Neural progenitor cell (in vitro differentiated cells): ENCODE results near the gene DPM3. TPM values are rescaled to one million over a fixed set of nuclear protein-coding genes. Genes with fewer than 3 reads are reported as not detected.

Experiments used
- DNase-seq: peaks from one replicate; pipeline ENCODE4 v3.0.0-alpha.2; 2016; ENCODE audit warnings: low spot score
- H2AFZ ChIP-seq: fragments of 200-600 bp; sonication (generic); replicated peaks from 2 replicates; pipeline ENCODE4 v1.6.1; 2016; ENCODE audit warnings: antibody characterized with exemption
- H3F3A ChIP-seq: fragments of 200-600 bp; sonication (generic); 2 replicates; pipeline ENCODE4 v1.6.1; 2016; ENCODE audit warnings: antibody characterized with exemption, low read depth
- H3K27ac ChIP-seq: fragments of 200-600 bp; sonication (generic); 2 replicates; pipeline ENCODE4 v1.5.1; 2016; ENCODE audit warnings: mild to moderate bottlenecking
- H3K27me3 ChIP-seq: fragments of 200-600 bp; sonication (generic); 2 replicates; pipeline ENCODE4 v1.6.1; 2016; ENCODE audit warnings: mild to moderate bottlenecking, moderate library complexity
- H3K36me3 ChIP-seq: fragments of 200-600 bp; sonication (generic); 2 replicates; pipeline ENCODE4 v1.5.1; 2016
- H3K4me1 ChIP-seq: fragments of 200-600 bp; sonication (generic); 2 replicates; pipeline ENCODE4 v1.6.1; 2016; ENCODE audit warnings: mixed run types
- H3K4me2 ChIP-seq: fragments of 200-600 bp; sonication (generic); 2 replicates; pipeline ENCODE4 v1.6.1; 2016
- H3K4me3 ChIP-seq: fragments of 200-600 bp; sonication (generic); 2 replicates; pipeline ENCODE4 v1.5.1; 2016
- H3K79me2 ChIP-seq: fragments of 200-600 bp; sonication (generic); 2 replicates; pipeline ENCODE4 v1.6.1; 2016; ENCODE audit warnings: low read depth
- H3K9ac ChIP-seq: fragments of 200-600 bp; sonication (generic); 2 replicates; pipeline ENCODE4 v1.6.1; 2016
- H3K9me3 ChIP-seq: fragments of 200-600 bp; sonication (generic); 2 replicates; pipeline ENCODE4 v1.5.1; 2016; ENCODE audit warnings: low read depth
- H4K20me1 ChIP-seq: fragments of 200-600 bp; sonication (generic); 2 replicates; pipeline ENCODE4 v1.6.1; 2016; ENCODE audit warnings: low read depth
- H3K27ac Mint-ChIP-seq: 3 replicates; pipeline ENCODE4 v1.8.0; 2021; ENCODE audit warnings: mixed read lengths
- H3K27me3 Mint-ChIP-seq: 2 replicates; pipeline ENCODE4 v1.8.0; 2022; ENCODE audit warnings: low read depth, mild to moderate bottlenecking, inconsistent platforms, moderate library complexity, mixed read lengths; ENCODE audit not compliant: insufficient read depth
- H3K36me3 Mint-ChIP-seq: 3 replicates; pipeline ENCODE4 v1.8.0; 2021; ENCODE audit warnings: mixed read lengths
- H3K4me1 Mint-ChIP-seq: 3 replicates; pipeline ENCODE4 v1.8.0; 2021; ENCODE audit warnings: mixed read lengths
- H3K4me3 Mint-ChIP-seq: 3 replicates; pipeline ENCODE4 v1.8.0; 2021; ENCODE audit warnings: mild to moderate bottlenecking, moderate library complexity, mixed read lengths
- H3K9me3 Mint-ChIP-seq: 3 replicates; pipeline ENCODE4 v1.8.0; 2020; ENCODE audit warnings: mixed read lengths
- EZH2 ChIP-seq: fragments of 200-600 bp; sonication (generic); IDR thresholded peaks from 2 replicates; pipeline ENCODE4 v1.6.1; 2017; ENCODE audit warnings: antibody characterized with exemption, mild to moderate bottlenecking, moderate library complexity
- EZH2phosphoT487 ChIP-seq: fragments of 200-600 bp; sonication (generic); IDR thresholded peaks from 2 replicates; pipeline ENCODE4 v1.6.1; 2017; ENCODE audit warnings: antibody characterized with exemption
- total RNA-seq: library from RNA; depleted of rRNA; stranded (reverse); fragments of >200 nt; gene quantifications from 2 replicates; pipeline ENCODE4 v1.2.3, GENCODE V29; 2015; ENCODE audit warnings: low replicate concordance
- TF ChIP-seq, protein P1 (sequence below): fragments of 200-600 bp; sonication (generic); IDR thresholded peaks from 2 replicates; pipeline ENCODE4 v1.5.1; 2017; ENCODE audit warnings: antibody characterized with exemption, mild to moderate bottlenecking

Gene DPM3
- total RNA-seq, 1 donor from 2014 or later, result 16.8 TPM

DNA sequence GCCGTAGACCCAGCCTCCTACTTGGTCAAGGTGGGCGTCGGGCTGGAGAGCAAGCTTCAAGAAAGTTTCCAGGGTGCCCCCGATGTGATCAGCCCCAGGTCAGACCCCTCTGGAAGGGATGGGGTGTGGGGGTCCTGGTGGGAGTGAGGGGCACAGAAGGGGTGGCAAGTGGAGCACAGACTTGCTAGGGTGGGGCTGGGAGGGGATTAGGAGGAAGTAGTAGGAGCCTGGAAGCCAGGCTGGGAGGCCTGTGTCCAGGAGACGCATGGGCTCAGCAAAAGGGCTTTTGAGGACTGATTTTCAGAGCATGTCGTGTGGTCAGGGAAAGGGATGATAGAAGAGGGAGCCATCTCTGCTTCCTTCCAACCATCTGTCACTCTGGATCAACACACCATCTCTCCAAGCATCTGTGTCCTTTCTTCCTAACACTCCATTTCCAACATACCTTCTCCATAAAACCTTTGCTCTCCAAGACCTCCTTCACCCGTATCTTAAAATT lies 41.8 kb upstream of the DPM3 start:
- peaks cover 6% of the 10 kb centered on the region for H3K4me1 Mint-ChIP-seq
- Histone ChIP-seq H3K9ac (no peak overlapping the region), H3K36me3 (no peaks in the 10 kb centered on the region), H3K4me1 (peaks cover 5% of the 10 kb centered on the region), H3K9me3 (no peaks in the 10 kb centered on the region), H3F3A (no peaks in the 10 kb centered on the region), H3K27ac (no peak overlapping the region), H2AFZ (no peak overlapping the region), H3K4me3 (no peak overlapping the region), H3K27me3 (no peaks in the 10 kb centered on the region), H4K20me1 (no peaks in the 10 kb centered on the region), H3K79me2 (no peaks in the 10 kb centered on the region), H3K4me2 (no peak overlapping the region)
- no peak for DNase-seq
- peaks cover 17% of the 10 kb centered on the region for H3K36me3 Mint-ChIP-seq
- TF ChIP-seq EZH2, result no peak
- TF ChIP-seq EZH2phosphoT487, result no peak
- TF ChIP-seq, protein P1, sequence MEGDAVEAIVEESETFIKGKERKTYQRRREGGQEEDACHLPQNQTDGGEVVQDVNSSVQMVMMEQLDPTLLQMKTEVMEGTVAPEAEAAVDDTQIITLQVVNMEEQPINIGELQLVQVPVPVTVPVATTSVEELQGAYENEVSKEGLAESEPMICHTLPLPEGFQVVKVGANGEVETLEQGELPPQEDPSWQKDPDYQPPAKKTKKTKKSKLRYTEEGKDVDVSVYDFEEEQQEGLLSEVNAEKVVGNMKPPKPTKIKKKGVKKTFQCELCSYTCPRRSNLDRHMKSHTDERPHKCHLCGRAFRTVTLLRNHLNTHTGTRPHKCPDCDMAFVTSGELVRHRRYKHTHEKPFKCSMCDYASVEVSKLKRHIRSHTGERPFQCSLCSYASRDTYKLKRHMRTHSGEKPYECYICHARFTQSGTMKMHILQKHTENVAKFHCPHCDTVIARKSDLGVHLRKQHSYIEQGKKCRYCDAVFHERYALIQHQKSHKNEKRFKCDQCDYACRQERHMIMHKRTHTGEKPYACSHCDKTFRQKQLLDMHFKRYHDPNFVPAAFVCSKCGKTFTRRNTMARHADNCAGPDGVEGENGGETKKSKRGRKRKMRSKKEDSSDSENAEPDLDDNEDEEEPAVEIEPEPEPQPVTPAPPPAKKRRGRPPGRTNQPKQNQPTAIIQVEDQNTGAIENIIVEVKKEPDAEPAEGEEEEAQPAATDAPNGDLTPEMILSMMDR, result no peak
- peaks cover 8% of the 10 kb centered on the region for H3K27me3 Mint-ChIP-seq
- H3K27ac Mint-ChIP-seq, result no peak overlapping the region
- H3K4me3 Mint-ChIP-seq, result no peak overlapping the region
- no peaks in the 10 kb centered on the region for H3K9me3 Mint-ChIP-seq

DNA sequence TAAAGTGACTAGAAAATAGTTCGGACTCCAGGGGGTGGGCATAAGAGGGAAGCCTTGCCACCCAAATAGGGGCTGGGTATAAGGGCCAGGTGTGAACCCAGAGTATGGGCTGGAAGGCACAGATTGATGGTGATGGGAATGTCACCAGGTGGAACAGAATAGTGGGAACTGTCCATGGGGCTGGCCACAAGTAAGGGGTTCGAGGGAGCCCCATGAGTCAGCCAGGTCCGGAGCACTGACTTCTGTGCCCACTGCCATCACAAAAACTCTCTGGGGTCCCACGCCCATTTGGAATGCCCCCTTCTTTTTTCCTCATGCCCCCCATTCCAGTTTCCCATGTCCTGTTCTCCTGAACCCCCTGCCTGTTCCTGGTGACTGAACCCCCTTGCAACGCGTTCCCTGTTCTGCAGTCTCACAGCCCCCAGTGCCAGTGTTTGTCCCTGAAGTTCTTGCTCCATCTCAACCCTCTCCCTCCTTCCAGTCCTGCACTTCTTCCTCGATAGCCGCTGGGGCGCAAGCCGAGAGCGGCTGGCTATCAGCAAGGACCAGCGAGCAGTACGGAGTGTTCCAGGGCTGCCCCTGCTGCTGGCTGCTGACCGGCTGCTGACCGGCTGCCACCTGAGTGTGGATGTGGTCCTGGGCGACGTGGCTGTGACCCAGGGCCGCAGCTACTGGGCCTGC lies 41.2 kb upstream of the DPM3 start:
- Mint-ChIP-seq H3K4me1 (peaks cover 9% of the 10 kb centered on the region), H3K27ac (peak overlapping the region; percentile 25), H3K9me3 (no peaks in the 10 kb centered on the region), H3K4me3 (no peak overlapping the region), H3K36me3 (peaks cover 20% of the 10 kb centered on the region), H3K27me3 (peaks cover 4% of the 10 kb centered on the region)
- TF ChIP-seq EZH2, result no peak
- TF ChIP-seq EZH2phosphoT487, result no peak
- TF ChIP-seq, protein P1, result no peak
- Histone ChIP-seq H3K4me3 (no peak overlapping the region), H3K4me1 (peaks cover 5% of the 10 kb centered on the region), H3K79me2 (no peaks in the 10 kb centered on the region), H4K20me1 (no peaks in the 10 kb centered on the region), H3K36me3 (no peaks in the 10 kb centered on the region), H2AFZ (no peak overlapping the region), H3K9me3 (no peaks in the 10 kb centered on the region), H3K4me2 (no peak overlapping the region), H3F3A (no peaks in the 10 kb centered on the region), H3K27me3 (no peaks in the 10 kb centered on the region), H3K9ac (no peak overlapping the region), H3K27ac (no peak overlapping the region)
- DNase-seq, result no peak

DNA sequence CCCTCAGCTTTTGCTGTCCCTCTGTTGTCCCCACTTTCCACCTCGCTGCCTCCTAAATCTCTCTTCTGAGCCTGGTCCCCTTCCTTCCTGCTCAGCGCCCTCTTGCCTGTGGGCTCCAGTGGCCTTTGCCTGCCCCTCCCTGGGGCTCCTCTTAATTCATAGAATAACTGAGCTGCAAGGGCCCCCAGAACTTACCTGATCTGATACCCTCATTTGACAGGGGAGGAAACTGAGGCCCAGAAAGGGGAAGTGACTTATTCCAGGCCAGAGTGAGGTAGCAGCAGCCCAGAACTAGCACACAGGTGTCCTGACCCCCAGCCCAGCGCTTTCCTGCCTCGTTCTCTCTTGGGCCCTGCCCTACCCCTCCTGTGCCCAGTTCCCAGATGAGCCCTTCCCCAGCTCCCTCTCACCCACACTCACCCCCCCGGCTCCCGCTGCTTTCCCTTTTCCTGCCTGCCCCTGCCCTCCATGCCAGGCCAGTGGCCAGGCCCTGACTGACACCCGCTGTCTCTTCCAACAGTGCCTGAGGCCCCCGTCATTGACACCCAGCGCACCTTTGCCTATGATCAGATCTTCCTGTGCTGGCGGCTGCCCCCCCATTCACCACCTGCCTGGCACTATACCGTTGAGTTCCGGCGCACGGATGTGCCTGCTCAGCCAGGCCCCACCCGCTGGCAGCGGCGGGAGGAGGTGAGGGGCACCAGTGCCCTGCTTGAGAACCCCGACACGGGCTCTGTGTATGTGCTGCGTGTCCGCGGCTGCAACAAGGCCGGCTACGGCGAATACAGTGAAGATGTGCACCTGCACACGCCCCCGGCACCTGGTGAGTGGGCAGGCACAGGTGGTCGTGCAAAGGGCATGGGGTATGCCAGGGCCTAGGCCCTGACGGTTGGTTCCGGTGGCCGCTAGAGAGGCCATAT lies 39.0 kb upstream of the DPM3 start:
- H3K27me3 Mint-ChIP-seq, result peaks cover 8% of the 10 kb centered on the region
- peaks cover 8% of the 10 kb centered on the region for H3K79me2 ChIP-seq
- no peak overlapping the region for H3K9ac ChIP-seq
- H4K20me1 ChIP-seq, result no peaks in the 10 kb centered on the region
- H3K27ac Mint-ChIP-seq, result no peak overlapping the region
- H3K4me3 Mint-ChIP-seq, result peak overlapping the region; percentile 14
- no peaks in the 10 kb centered on the region for H3K36me3 ChIP-seq
- TF ChIP-seq EZH2 (no peak), EZH2phosphoT487 (no peak)
- TF ChIP-seq, protein P1, result no peak
- H3K4me3 ChIP-seq, result no peak overlapping the region
- peaks cover 22% of the 10 kb centered on the region for H3K4me1 Mint-ChIP-seq
- no peak for DNase-seq
- peaks cover 22% of the 10 kb centered on the region for H3K36me3 Mint-ChIP-seq
- H3K27me3 ChIP-seq, result no peaks in the 10 kb centered on the region
- H3K9me3 ChIP-seq, result no peaks in the 10 kb centered on the region
- H3F3A ChIP-seq, result peaks cover 21% of the 10 kb centered on the region
- no peak overlapping the region for H3K4me2 ChIP-seq
- no peaks in the 10 kb centered on the region for H3K9me3 Mint-ChIP-seq
- H3K27ac ChIP-seq, result no peak overlapping the region
- no peak overlapping the region for H2AFZ ChIP-seq
- H3K4me1 ChIP-seq, result no peaks in the 10 kb centered on the region
